Calu3 (cell line): Measurements from ENCODE around the gene SLC25A39. TPM values are rescaled to one million over a fixed set of nuclear protein-coding genes. Genes with fewer than 3 reads are reported as not detected.

ENCODE experiments used
- BruUV-seq: library from RNA; stranded (reverse); fragments of 400-500 nt; replicated peaks from 2 replicates; lab custom pipeline; 2021; lab: Mats Ljungman, UMichigan
- CTCF ChIA-PET: fragments of 300-600 bp; sonication (Branson Sonifier 250); formaldehyde crosslinking; loops from one replicate; lab custom pipeline; 2022; ENCODE audit warnings: antibody characterized with exemption; lab: Charles Lee
- DNase-seq: peaks from one replicate; pipeline ENCODE4 v3.0.0; 2022
- H3K27ac Mint-ChIP-seq: one replicate; pipeline ENCODE4 v1.8.0; 2022; ENCODE audit warnings: mixed read lengths; ENCODE audit not compliant: unreplicated experiment
- H3K27me3 Mint-ChIP-seq: one replicate; pipeline ENCODE4 v1.8.0; 2022; ENCODE audit warnings: mixed read lengths; ENCODE audit not compliant: unreplicated experiment
- H3K36me3 Mint-ChIP-seq: one replicate; pipeline ENCODE4 v1.8.0; 2022; ENCODE audit warnings: mild to moderate bottlenecking, moderate library complexity, mixed read lengths; ENCODE audit not compliant: insufficient read depth, unreplicated experiment
- H3K4me1 Mint-ChIP-seq: one replicate; pipeline ENCODE4 v1.8.0; 2022; ENCODE audit warnings: mild to moderate bottlenecking, low read depth, mixed read lengths; ENCODE audit not compliant: unreplicated experiment
- H3K4me3 Mint-ChIP-seq: one replicate; pipeline ENCODE4 v1.8.0; 2022; ENCODE audit warnings: mild to moderate bottlenecking, low read depth, moderate library complexity, mixed read lengths; ENCODE audit not compliant: unreplicated experiment
- H3K9me3 Mint-ChIP-seq: one replicate; pipeline ENCODE4 v1.8.0; 2022; ENCODE audit warnings: low read depth, mixed read lengths; ENCODE audit not compliant: unreplicated experiment
- CTCF ChIP-seq: fragments of 200-600 bp; IDR thresholded peaks from one replicate; pipeline ENCODE4 v1.8.0; 2022; ENCODE audit warnings: antibody characterized with exemption; ENCODE audit not compliant: unreplicated experiment
- intact Hi-C: fragments of 100-400 bp; cut with micrococcal nuclease; formaldehyde crosslinking; loops from one replicate; pipeline ENCODE4 v1.10.0; 2022; ENCODE audit not compliant: unreplicated experiment
- total RNA-seq: library from RNA; stranded (reverse); gene quantifications from 2 replicates; pipeline ENCODE4 v1.2.3, GENCODE V29; 2022

SLC25A39 gene
- total RNA-seq, 1 experiment from 2014 or later = 271 TPM

- H3K4me3 Mint-ChIP-seq = peak overlapping the region; percentile 63
Observed at GRCh38 chr17:44362459-44362948, 37.9 kb upstream of the SLC25A39 start.

GRCh38 chr17:44361292-44362260, 37.0 kb upstream of the SLC25A39 start:
- TF ChIP-seq CTCF = no peak
- Mint-ChIP-seq H3K9me3 (no peaks in the 10 kb centered on the region), H3K4me1 (peaks cover 10% of the 10 kb centered on the region), H3K27ac (no peak overlapping the region), H3K36me3 (no peaks in the 10 kb centered on the region), H3K27me3 (peaks cover 83% of the 10 kb centered on the region), H3K4me3 (no peak overlapping the region)
- DNase-seq = no peak
- CTCF ChIA-PET = no interaction called here
- no TSS peak for BruUV-seq
- intact Hi-C loops = no loop called here

More at GRCh38 chr17:44362459-44362948, 37.9 kb upstream of the SLC25A39 start:
- Mint-ChIP-seq H3K4me1 (peaks cover 10% of the 10 kb centered on the region), H3K27me3 (peaks cover 88% of the 10 kb centered on the region), H3K9me3 (no peaks in the 10 kb centered on the region), H3K36me3 (no peaks in the 10 kb centered on the region), H3K27ac (no peak overlapping the region)
- no peak for DNase-seq
- BruUV-seq = no TSS peak
- intact Hi-C loops = no loop called here
- TF ChIP-seq CTCF = no peak
- CTCF ChIA-PET = interaction anchor here (1.1 kb wide), 1 partner anchor 24 kb away, joined by 3 read pairs; no protein-coding TSS in a partner anchor

GRCh38 chr17:44360826-44361225, 36.2 kb upstream of the SLC25A39 start:
- no peak for DNase-seq
- no peaks in the 10 kb centered on the region for H3K9me3 Mint-ChIP-seq
- no peaks in the 10 kb centered on the region for H3K36me3 Mint-ChIP-seq
- intact Hi-C loops = no loop called here
- no peak overlapping the region for H3K4me3 Mint-ChIP-seq
- no peak overlapping the region for H3K27ac Mint-ChIP-seq
- peaks cover 83% of the 10 kb centered on the region for H3K27me3 Mint-ChIP-seq
- H3K4me1 Mint-ChIP-seq = peaks cover 10% of the 10 kb centered on the region
- CTCF ChIA-PET = no interaction called here
- no TSS peak for BruUV-seq
- TF ChIP-seq CTCF = no peak

- TF ChIP-seq CTCF = no peak
- Mint-ChIP-seq H3K27me3 (peaks cover 83% of the 10 kb centered on the region), H3K4me1 (peaks cover 10% of the 10 kb centered on the region), H3K36me3 (no peaks in the 10 kb centered on the region), H3K4me3 (no peak overlapping the region), H3K27ac (no peak overlapping the region), H3K9me3 (no peaks in the 10 kb centered on the region)
- no peak for DNase-seq
- CTCF ChIA-PET = interaction anchor here (0.6 kb wide), 1 partner anchor 9 kb away, joined by 3 read pairs; no protein-coding TSS in a partner anchor
- no TSS peak for BruUV-seq
- intact Hi-C loops = no loop called here
Observed at GRCh38 chr17:44360144-44360533, 35.5 kb upstream of the SLC25A39 start.
